Transverse colon (tissue), 4 donors: ENCODE measurements around the gene PRDM2.

Experiments
- CTCF ChIP-seq, 5 experiments: fragments of 200-600 bp in 3 of 5; fragments of 450-650 bp in 2 of 5; sonication (generic) in 3 of 5; IDR thresholded peaks; 1 replicate in 2 of 5; 2 replicates in 3 of 5; pipeline ENCODE4 v1.5.1; 2016 to 2017; ENCODE audit warnings: antibody characterized with exemption in 5 of 5, inconsistent platforms in 3 of 5, mild to moderate bottlenecking in 2 of 5, moderate library complexity in 1 of 5
- EP300 ChIP-seq: sonication (generic); formaldehyde crosslinking; IDR thresholded peaks from one replicate; pipeline ENCODE4 v1.6.1; 2017; ENCODE audit warnings: antibody characterized with exemption, low read depth
- POLR2AphosphoS5 ChIP-seq, 3 donors: sonication (generic); formaldehyde crosslinking; IDR thresholded peaks; one replicate each; pipeline ENCODE4 v1.6.1; 2016; ENCODE audit warnings: antibody characterized with exemption in 3 of 3

DNA sequence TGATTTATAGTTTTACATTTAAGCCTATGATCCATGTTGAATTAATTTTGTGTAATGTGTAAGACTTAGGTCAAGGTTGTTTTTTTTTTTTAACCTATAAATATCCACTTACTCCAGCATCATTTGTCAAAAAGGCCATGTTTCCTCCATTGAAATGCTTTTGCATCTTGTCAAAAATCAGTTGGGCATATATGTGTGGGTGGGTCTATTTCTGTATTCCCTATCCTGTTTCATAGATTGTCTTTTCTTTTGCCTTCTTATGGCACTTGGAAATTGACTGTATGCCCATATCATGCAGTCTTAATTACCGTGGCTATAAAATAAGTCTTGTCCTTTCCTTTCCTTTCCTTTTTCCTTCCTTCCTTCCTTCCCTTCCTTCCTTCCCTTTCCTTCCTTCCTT lies 138.2 kb downstream of the PRDM2 start:
- TF ChIP-seq CTCF (IDR thresholded peaks at IDR 0.05) (no peak), POLR2AphosphoS5 (IDR thresholded peaks at IDR 0.05) (no peak), EP300 (no peak)
